ENCODE data around the gene CSK.

CSK gene

GRCh38 chr15:74786551-74787165 lies 4.8 kb downstream of the CSK start:
- H3F3A ChIP-seq (ENCODE audit: insufficient read depth, low read length): peaks cover 85% of the 10 kb centered on the region
- peaks cover 57% of the 10 kb centered on the region for H3K4me1 ChIP-seq (ENCODE audit: low read length)
- no peaks in the 10 kb centered on the region for H3K36me3 ChIP-seq (replicated peaks; ENCODE audit: insufficient read depth, low read length)
- peaks cover 6% of the 10 kb centered on the region; the same call in 1 of the 2 replicates for H4K20me1 ChIP-seq (ENCODE audit: insufficient read depth, low read length)
- peak; percentile 35 for DNase-seq
- H3K27ac ChIP-seq (ENCODE audit: low read length): peak overlapping the region; percentile 95
- H3K27me3 ChIP-seq (replicated peaks; ENCODE audit: insufficient read depth, low read length): no peaks in the 10 kb centered on the region
- no peaks in the 10 kb centered on the region for H3K9me2 ChIP-seq (replicated peaks; ENCODE audit: insufficient read depth, low read length)
- H3K9ac ChIP-seq (ENCODE audit: low read length): peak overlapping the region; percentile 89
- H2AFZ ChIP-seq (ENCODE audit: low read length): no peak overlapping the region
- TF ChIP-seq EZH2 (optimal IDR thresholded peaks at IDR 0.05; ENCODE audit: low read depth, low read length): no peak
- TF ChIP-seq EZH2phosphoT487 (IDR thresholded peaks at IDR 0.05; ENCODE audit: low read length): no peak
- TF ChIP-seq CTCF (IDR thresholded peaks at IDR 0.05; ENCODE audit: low read length): no peak
- H3K4me3 ChIP-seq (ENCODE audit: low read length): peak overlapping the region; percentile 39
- H3K79me2 ChIP-seq (ENCODE audit: low read length): peaks cover 87% of the 10 kb centered on the region
- no peaks in the 10 kb centered on the region for H3K9me3 ChIP-seq (replicated peaks; ENCODE audit: insufficient read depth, low read length)
- H3K4me2 ChIP-seq (ENCODE audit: low read depth, low read length): peak overlapping the region; percentile 99

- TF ChIP-seq CTCF (IDR thresholded peaks at IDR 0.05; ENCODE audit: low read length): peak; percentile 91
- TF ChIP-seq EZH2 (optimal IDR thresholded peaks at IDR 0.05; ENCODE audit: low read depth, low read length): no peak
- TF ChIP-seq EZH2phosphoT487 (IDR thresholded peaks at IDR 0.05; ENCODE audit: low read length): no peak
- Histone ChIP-seq H3K79me2 (ENCODE audit: low read length) (peaks cover 93% of the 10 kb centered on the region), H3K27me3 (replicated peaks; ENCODE audit: insufficient read depth, low read length) (no peaks in the 10 kb centered on the region), H3F3A (ENCODE audit: insufficient read depth, low read length) (peaks cover 84% of the 10 kb centered on the region), H3K27ac (ENCODE audit: low read length) (peak overlapping the region; percentile 95), H3K9me2 (replicated peaks; ENCODE audit: insufficient read depth, low read length) (no peaks in the 10 kb centered on the region), H4K20me1 (ENCODE audit: insufficient read depth, low read length) (peaks cover 12% of the 10 kb centered on the region; the same call in 1 of the 2 replicates), H3K4me1 (ENCODE audit: low read length) (peaks cover 65% of the 10 kb centered on the region), H3K4me3 (ENCODE audit: low read length) (peak overlapping the region; percentile 57), H3K9me3 (replicated peaks; ENCODE audit: insufficient read depth, low read length) (no peaks in the 10 kb centered on the region), H2AFZ (ENCODE audit: low read length) (no peak overlapping the region), H3K9ac (ENCODE audit: low read length) (peak overlapping the region; percentile 89), H3K4me2 (ENCODE audit: low read depth, low read length) (peak overlapping the region; percentile 99), H3K36me3 (replicated peaks; ENCODE audit: insufficient read depth, low read length) (no peaks in the 10 kb centered on the region)
- DNase-seq: peak; percentile 92
Observed at GRCh38 chr15:74787251-74788041, 5.6 kb downstream of the CSK start.

DNA sequence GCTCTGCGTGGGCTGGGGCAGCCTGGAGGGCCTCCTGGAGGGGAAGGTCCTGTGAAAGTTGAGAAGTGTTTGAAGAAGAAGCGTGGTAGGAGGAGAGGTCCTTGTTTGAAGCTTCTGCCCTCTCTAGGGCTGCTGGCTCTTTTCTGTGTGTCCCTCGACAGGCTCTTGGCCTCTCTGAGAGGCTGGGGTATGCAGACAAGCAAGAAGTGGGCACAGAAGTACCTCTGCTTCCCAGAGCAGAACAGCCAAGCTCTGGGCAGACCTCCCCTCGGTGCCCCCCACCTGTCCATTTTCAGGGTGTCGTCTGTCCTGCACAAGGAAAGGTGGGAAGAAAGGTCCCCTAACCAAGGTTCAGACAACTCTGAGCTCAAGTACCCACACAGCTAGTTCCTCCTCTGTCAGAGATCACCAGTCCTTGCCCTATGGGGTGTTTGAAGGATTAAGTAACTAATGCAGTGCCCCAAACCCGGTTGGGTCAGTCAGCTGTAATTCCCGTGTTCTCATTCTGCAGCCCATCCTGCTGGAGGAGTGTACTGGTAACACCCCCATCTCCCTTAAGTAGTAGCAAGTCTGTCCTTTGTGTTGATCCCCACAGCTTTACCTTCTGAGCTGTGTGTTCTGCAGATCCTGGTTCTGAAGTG lies 6.3 kb downstream of the CSK start:
- Histone ChIP-seq H3K4me3 (ENCODE audit: low read length) (peak overlapping the region; percentile 57), H3K79me2 (ENCODE audit: low read length) (peaks cover 93% of the 10 kb centered on the region), H3K4me2 (ENCODE audit: low read depth, low read length) (peak overlapping the region; percentile 99), H3K4me1 (ENCODE audit: low read length) (peaks cover 72% of the 10 kb centered on the region), H2AFZ (ENCODE audit: low read length) (no peak overlapping the region), H3K9me2 (replicated peaks; ENCODE audit: insufficient read depth, low read length) (no peaks in the 10 kb centered on the region), H3K9me3 (replicated peaks; ENCODE audit: insufficient read depth, low read length) (no peaks in the 10 kb centered on the region), H3K9ac (ENCODE audit: low read length) (peak overlapping the region; percentile 89), H3K27me3 (replicated peaks; ENCODE audit: insufficient read depth, low read length) (no peaks in the 10 kb centered on the region), H3K36me3 (replicated peaks; ENCODE audit: insufficient read depth, low read length) (no peaks in the 10 kb centered on the region), H4K20me1 (ENCODE audit: insufficient read depth, low read length) (peaks cover 18% of the 10 kb centered on the region), H3K27ac (ENCODE audit: low read length) (peak overlapping the region; percentile 95), H3F3A (ENCODE audit: insufficient read depth, low read length) (peaks cover 77% of the 10 kb centered on the region)
- TF ChIP-seq EZH2phosphoT487 (IDR thresholded peaks at IDR 0.05; ENCODE audit: low read length): no peak
- no peak for TF ChIP-seq CTCF (IDR thresholded peaks at IDR 0.05; ENCODE audit: low read length)
- TF ChIP-seq EZH2 (optimal IDR thresholded peaks at IDR 0.05; ENCODE audit: low read depth, low read length): no peak
- no peak for DNase-seq
